ENCODE measurements around the gene ST6GALNAC3. TPM values are rescaled to one million over a fixed set of nuclear protein-coding genes. Genes with fewer than 3 reads are reported as not detected.

ST6GALNAC3 gene
- total RNA-seq, 1 donor from 2014 or later = 0.26 TPM

DNA sequence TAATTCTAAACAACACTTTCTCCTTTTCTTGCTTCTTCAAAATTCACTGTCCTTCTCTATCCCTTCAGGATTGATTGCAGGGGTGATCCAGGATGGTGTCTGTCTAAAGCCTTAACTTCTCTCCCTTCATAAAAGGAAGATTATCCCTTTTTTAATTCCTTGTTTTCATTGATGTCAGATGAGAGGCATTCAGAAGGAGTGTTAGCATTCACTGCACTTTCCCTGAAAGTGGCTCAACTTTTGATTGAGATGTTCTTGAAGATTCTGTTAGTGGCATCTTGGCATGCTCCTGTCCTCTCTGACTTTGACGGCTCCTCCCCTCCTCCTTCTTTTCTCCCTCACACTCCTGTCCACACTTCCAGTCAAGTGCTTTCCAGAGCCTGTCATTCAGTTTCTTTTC, 71.6 kb downstream of the ST6GALNAC3 start:
- no peak for FAIRE-seq
- Histone ChIP-seq H3K4me3 (ENCODE audit: low read depth, low read length) (no peak overlapping the region), H3K36me3 (ENCODE audit: control insufficient read depth, insufficient read depth, low read length) (no peaks in the 10 kb centered on the region), H3K27me3 (ENCODE audit: control insufficient read depth, insufficient read depth, low read length) (no peaks in the 10 kb centered on the region)
- TF ChIP-seq, protein P1, sequence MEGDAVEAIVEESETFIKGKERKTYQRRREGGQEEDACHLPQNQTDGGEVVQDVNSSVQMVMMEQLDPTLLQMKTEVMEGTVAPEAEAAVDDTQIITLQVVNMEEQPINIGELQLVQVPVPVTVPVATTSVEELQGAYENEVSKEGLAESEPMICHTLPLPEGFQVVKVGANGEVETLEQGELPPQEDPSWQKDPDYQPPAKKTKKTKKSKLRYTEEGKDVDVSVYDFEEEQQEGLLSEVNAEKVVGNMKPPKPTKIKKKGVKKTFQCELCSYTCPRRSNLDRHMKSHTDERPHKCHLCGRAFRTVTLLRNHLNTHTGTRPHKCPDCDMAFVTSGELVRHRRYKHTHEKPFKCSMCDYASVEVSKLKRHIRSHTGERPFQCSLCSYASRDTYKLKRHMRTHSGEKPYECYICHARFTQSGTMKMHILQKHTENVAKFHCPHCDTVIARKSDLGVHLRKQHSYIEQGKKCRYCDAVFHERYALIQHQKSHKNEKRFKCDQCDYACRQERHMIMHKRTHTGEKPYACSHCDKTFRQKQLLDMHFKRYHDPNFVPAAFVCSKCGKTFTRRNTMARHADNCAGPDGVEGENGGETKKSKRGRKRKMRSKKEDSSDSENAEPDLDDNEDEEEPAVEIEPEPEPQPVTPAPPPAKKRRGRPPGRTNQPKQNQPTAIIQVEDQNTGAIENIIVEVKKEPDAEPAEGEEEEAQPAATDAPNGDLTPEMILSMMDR (IDR thresholded peaks at IDR 0.05; ENCODE audit: insufficient read depth, low read length, severe bottlenecking) = no peak
- DNase-seq (ENCODE audit: low read depth) = no peak

DNA sequence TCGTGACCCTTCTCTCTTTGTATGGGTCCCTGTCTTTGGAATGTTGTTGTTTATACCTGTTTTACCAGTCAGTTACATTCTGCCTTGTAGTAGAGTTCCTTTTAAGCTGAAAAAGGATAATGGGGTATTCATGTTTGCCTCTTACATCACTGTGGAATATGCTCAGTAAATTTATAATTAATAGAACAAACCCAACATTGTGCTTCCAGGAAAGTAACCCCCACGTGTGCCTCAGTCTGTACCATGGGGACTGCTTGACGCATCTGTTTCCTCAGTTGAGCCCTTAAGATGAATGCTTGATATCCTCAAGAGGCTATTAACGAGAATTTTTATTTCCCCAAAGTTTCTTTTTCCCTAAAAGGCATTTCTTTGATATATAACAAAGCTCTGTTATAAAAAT, 73.4 kb downstream of the ST6GALNAC3 start:
- DNase-seq (ENCODE audit: low read depth) (no peak), FAIRE-seq (no peak)
- no peaks in the 10 kb centered on the region for H3K36me3 ChIP-seq (ENCODE audit: control insufficient read depth, insufficient read depth, low read length)
- TF ChIP-seq, protein P1 (IDR thresholded peaks at IDR 0.05; ENCODE audit: insufficient read depth, low read length, severe bottlenecking) = no peak
- no peaks in the 10 kb centered on the region for H3K27me3 ChIP-seq (ENCODE audit: control insufficient read depth, insufficient read depth, low read length)
- H3K4me3 ChIP-seq (ENCODE audit: low read depth, low read length) = no peak overlapping the region

- TF ChIP-seq, protein P1 (IDR thresholded peaks at IDR 0.05; ENCODE audit: insufficient read depth, low read length, severe bottlenecking) = no peak
- Histone ChIP-seq H3K36me3 (ENCODE audit: control insufficient read depth, insufficient read depth, low read length) (no peaks in the 10 kb centered on the region), H3K4me3 (ENCODE audit: low read depth, low read length) (no peak overlapping the region), H3K27me3 (ENCODE audit: control insufficient read depth, insufficient read depth, low read length) (no peaks in the 10 kb centered on the region)
- DNase-seq (ENCODE audit: low read depth) (no peak), FAIRE-seq (no peak)
Observed at GRCh38 chr1:76148460-76148859, 73.9 kb downstream of the ST6GALNAC3 start.

DNA sequence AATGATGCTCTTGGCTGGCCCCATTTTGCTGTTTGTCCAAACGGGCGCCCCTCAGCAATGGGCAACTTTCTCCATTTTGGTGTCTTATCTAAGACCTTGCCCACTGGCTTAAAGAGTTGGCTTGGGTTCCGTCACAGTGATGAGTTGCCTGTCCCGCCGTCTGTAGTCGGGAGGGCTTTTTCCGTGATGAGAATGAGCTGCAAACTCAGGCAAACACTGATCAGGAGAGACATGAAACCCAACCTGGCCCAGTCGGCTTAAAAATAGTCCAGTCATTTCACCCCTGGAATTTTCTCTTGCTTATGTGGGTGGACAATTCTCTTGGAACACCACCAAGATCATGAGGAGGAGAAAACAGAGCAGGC, 79.3 kb downstream of the ST6GALNAC3 start:
- TF ChIP-seq, protein P1 (IDR thresholded peaks at IDR 0.05; ENCODE audit: insufficient read depth, low read length, severe bottlenecking) = no peak
- DNase-seq (ENCODE audit: low read depth) (no peak), FAIRE-seq (no peak)
- no peaks in the 10 kb centered on the region for H3K27me3 ChIP-seq (ENCODE audit: control insufficient read depth, insufficient read depth, low read length)
- H3K4me3 ChIP-seq (ENCODE audit: low read depth, low read length) = no peak overlapping the region
- H3K36me3 ChIP-seq (ENCODE audit: control insufficient read depth, insufficient read depth, low read length) = no peaks in the 10 kb centered on the region

- Histone ChIP-seq H3K4me3 (ENCODE audit: low read depth, low read length) (no peak overlapping the region), H3K36me3 (ENCODE audit: control insufficient read depth, insufficient read depth, low read length) (no peaks in the 10 kb centered on the region), H3K27me3 (ENCODE audit: control insufficient read depth, insufficient read depth, low read length) (no peaks in the 10 kb centered on the region)
- TF ChIP-seq, protein P1 (IDR thresholded peaks at IDR 0.05; ENCODE audit: insufficient read depth, low read length, severe bottlenecking) = peak; percentile 90
- FAIRE-seq = no peak
- DNase-seq (ENCODE audit: low read depth) = peak; percentile 38
Observed at GRCh38 chr1:76154206-76154956, 79.8 kb downstream of the ST6GALNAC3 start.

DNA sequence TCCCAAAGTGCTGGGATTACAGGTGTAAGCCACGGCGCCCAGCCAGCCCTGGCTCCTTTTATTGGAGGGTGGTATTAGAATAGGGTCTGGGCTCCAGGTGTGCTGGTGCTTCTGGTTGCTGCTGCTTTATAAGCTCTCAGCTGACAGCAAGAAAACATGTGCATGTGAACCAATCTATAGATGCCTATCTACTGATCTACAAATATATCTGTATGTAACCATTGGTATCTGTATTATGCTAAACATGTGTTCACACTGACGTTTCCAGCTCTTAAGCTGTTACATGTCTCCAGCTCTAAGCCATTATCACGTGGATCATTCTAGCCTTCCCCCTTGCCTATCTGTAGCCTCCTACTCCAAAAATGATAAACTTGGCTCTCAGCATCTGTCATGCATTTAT, 82.4 kb downstream of the ST6GALNAC3 start:
- FAIRE-seq = no peak
- Histone ChIP-seq H3K27me3 (ENCODE audit: control insufficient read depth, insufficient read depth, low read length) (no peaks in the 10 kb centered on the region), H3K4me3 (ENCODE audit: low read depth, low read length) (no peak overlapping the region), H3K36me3 (ENCODE audit: control insufficient read depth, insufficient read depth, low read length) (no peaks in the 10 kb centered on the region)
- TF ChIP-seq, protein P1 (IDR thresholded peaks at IDR 0.05; ENCODE audit: insufficient read depth, low read length, severe bottlenecking) = no peak
- DNase-seq (ENCODE audit: low read depth) = no peak

All from bronchial epithelial cell (primary cell).